OCI-LY7 (cell line): ENCODE measurements around the gene KLHL26.

Source experiments
- EZH2phosphoT487 ChIP-seq: fragments of 200-600 bp; sonication (generic); IDR thresholded peaks from 2 replicates; pipeline ENCODE4 v1.6.1; 2018; ENCODE audit warnings: low read depth, borderline replicate concordance, mild to moderate bottlenecking, mixed run types, antibody characterized with exemption, low read length, moderate library complexity, mixed read lengths
- TF ChIP-seq, protein P1 (sequence below): fragments of 200-600 bp; sonication (generic); conservative IDR thresholded peaks from 2 replicates; pipeline ENCODE4 v1.5.1; 2014; ENCODE audit warnings: mild to moderate bottlenecking, antibody characterized with exemption, low read length, moderate library complexity, mixed read lengths

DNA sequence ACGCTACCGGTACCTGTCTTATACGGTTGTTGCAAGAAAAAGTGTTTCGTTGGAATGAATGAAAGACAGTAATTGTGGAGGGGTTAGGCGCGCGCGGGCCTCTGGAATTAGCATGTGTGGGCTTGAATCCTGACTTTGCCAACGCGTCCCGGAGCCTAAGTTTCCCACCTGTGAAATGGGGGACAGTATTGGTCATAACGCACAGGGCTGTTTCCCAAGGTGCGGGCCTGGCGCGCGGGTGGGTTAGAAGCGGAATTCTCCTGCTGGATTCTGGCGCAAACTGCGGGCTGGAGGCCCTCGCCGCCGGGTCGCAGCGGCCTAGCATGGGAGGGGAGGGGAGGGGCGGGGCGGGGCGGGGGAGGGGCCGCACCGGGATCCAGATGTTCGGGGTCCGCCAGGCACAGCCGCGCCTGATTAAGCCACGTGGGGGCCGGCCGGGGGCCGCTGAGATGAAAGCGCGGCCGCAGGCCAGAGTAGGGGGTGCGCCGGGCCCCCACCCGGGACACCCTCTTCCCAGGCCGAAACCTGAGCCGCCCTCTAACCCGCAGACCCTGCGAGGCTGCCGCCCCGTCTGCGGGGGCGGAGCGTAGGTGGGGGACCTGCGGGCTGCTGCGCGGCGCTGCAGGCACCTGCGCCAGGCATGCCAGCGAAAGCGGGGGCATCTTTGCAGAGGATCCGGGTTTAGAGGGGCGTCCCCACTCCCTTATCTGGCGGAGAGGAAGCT, 25.3 kb upstream of the KLHL26 start:
- TF ChIP-seq, protein P1, sequence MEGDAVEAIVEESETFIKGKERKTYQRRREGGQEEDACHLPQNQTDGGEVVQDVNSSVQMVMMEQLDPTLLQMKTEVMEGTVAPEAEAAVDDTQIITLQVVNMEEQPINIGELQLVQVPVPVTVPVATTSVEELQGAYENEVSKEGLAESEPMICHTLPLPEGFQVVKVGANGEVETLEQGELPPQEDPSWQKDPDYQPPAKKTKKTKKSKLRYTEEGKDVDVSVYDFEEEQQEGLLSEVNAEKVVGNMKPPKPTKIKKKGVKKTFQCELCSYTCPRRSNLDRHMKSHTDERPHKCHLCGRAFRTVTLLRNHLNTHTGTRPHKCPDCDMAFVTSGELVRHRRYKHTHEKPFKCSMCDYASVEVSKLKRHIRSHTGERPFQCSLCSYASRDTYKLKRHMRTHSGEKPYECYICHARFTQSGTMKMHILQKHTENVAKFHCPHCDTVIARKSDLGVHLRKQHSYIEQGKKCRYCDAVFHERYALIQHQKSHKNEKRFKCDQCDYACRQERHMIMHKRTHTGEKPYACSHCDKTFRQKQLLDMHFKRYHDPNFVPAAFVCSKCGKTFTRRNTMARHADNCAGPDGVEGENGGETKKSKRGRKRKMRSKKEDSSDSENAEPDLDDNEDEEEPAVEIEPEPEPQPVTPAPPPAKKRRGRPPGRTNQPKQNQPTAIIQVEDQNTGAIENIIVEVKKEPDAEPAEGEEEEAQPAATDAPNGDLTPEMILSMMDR: no peak
- TF ChIP-seq EZH2phosphoT487: peak; percentile 92; the same call in 1 of the 2 replicates
